Breast epithelium (tissue), 4 donors: ENCODE data around the gene ZNF398. TPM values are rescaled to one million over a fixed set of nuclear protein-coding genes. Genes with fewer than 3 reads are reported as not detected.

Experiments used
- DNase-seq, 2 donors: peaks; one replicate each; pipeline ENCODE4 v3.0.0-alpha.2; 2019; ENCODE audit warnings: low spot score in 2 of 2
- H3K27ac ChIP-seq, 2 donors: fragments of 200-600 bp; sonication (generic) in 1 of 2; one replicate each; pipeline ENCODE4 v1.5.1; 2016 to 2019; ENCODE audit warnings: mild to moderate bottlenecking in 1 of 2
- H3K27me3 ChIP-seq, 2 donors: fragments of 200-600 bp; sonication (generic) in 1 of 2; one replicate each; pipeline versions ENCODE4 v1.5.1 to v1.6.0; 2017 to 2019; ENCODE audit warnings: control low read depth in 1 of 2, mild to moderate bottlenecking in 1 of 2
- H3K36me3 ChIP-seq: fragments of 200-600 bp; one replicate; pipeline ENCODE4 v1.5.1; 2019
- H3K4me1 ChIP-seq, 2 donors: fragments of 200-600 bp; sonication (generic); one replicate each; pipeline ENCODE4 v1.5.1; 2016 to 2019; ENCODE audit warnings: control low read depth in 1 of 2
- H3K4me3 ChIP-seq, 3 donors: fragments of 200-600 bp; sonication (generic); 1 replicate in 2 of 3; 2 replicates in 1 of 3; pipeline ENCODE4 v1.5.1; 2016 to 2019; ENCODE audit warnings: mild to moderate bottlenecking in 3 of 3, moderate library complexity in 2 of 3
- H3K9me3 ChIP-seq, 2 donors: fragments of 200-600 bp; sonication (generic) in 1 of 2; one replicate each; pipeline ENCODE4 v1.5.1; 2016 to 2019; ENCODE audit warnings: control low read depth in 1 of 2
- CTCF ChIP-seq, 3 donors: fragments of 450-650 bp; IDR thresholded peaks; one replicate each; pipeline ENCODE4 v1.5.1; 2016 to 2017; ENCODE audit warnings: antibody characterized with exemption in 3 of 3, mild to moderate bottlenecking in 3 of 3, moderate library complexity in 3 of 3
- POLR2A ChIP-seq: fragments of 450-650 bp; IDR thresholded peaks from one replicate; pipeline ENCODE4 v1.6.1; 2016; ENCODE audit warnings: antibody characterized with exemption, mild to moderate bottlenecking, moderate library complexity
- POLR2AphosphoS5 ChIP-seq, 3 donors: sonication (generic); formaldehyde crosslinking; IDR thresholded peaks; one replicate each; pipeline ENCODE4 v1.6.1; 2017; ENCODE audit warnings: antibody characterized with exemption in 3 of 3
- intact Hi-C: fragments of 100-400 bp; cut with DNase I; formaldehyde crosslinking; loops from one replicate; pipeline ENCODE4 v1.15.1; 2023; ENCODE audit warnings: low total_unique reads
- total RNA-seq, 3 donors: library from RNA; depleted of rRNA; stranded (reverse); fragments of >200 nt; gene quantifications; one replicate each; pipeline ENCODE4 v1.1.0, GENCODE V29; 2016

ZNF398 gene
- total RNA-seq, 3 donors from 2014 or later, result 17.3 to 25.9 (median 22.9) TPM

DNA sequence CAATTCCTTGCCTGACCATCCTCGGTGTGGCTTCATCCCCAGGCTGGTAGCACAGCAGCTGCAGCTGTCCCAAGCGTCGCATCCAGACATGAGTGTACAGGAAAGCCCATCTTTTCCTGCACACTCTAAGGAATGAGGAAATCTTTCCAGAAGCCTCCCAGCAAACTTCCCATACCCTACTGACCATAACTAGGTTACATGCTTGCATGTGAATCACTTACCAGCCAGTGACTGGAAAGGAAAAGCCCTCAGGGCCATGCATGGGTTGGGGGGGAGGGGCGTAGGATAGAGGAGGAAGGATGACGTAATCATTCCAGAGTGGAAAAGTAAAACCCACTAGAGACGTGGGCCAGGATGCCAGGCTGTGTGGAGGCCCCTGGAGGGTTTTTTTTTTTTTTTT is 73.3 kb downstream of the ZNF398 start:
- TF ChIP-seq POLR2A (no peak), CTCF (IDR thresholded peaks at IDR 0.05) (no peak), POLR2AphosphoS5 (IDR thresholded peaks at IDR 0.05) (no peak)
- no peak overlapping the region for H3K27ac ChIP-seq
- H3K9me3 ChIP-seq, result no peaks in the 10 kb centered on the region
- no peaks in the 10 kb centered on the region for H3K4me1 ChIP-seq
- intact Hi-C loops, result no loop called here
- H3K36me3 ChIP-seq, result peaks cover 7% of the 10 kb centered on the region
- H3K27me3 ChIP-seq, result no peaks in the 10 kb centered on the region
- no peak for DNase-seq
- no peak overlapping the region for H3K4me3 ChIP-seq

DNA sequence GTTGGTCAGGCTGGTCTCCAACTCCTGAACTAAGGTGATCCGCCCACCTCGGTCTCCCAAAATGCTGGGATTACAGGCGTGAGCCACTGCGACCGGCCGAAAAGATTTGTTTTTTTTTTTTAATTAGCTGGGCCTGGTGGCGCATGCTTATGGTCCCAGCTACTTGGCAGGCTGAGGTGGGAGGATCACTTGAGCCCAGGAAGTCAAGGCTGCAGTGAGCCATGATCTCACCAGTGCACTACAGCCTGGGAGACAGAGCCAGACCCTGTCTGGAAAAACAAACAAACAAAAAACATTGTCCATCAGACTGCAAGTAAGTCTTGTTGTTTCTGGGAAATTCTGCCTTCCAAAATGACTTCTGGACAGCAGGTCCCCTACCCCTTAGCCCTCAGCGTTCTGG is 75.9 kb downstream of the ZNF398 start:
- Histone ChIP-seq H3K4me3 (no peak overlapping the region), H3K27ac (no peak overlapping the region), H3K9me3 (no peaks in the 10 kb centered on the region), H3K27me3 (no peaks in the 10 kb centered on the region), H3K4me1 (no peaks in the 10 kb centered on the region), H3K36me3 (peaks cover 7% of the 10 kb centered on the region)
- DNase-seq, result no peak
- intact Hi-C loops, result no loop called here
- TF ChIP-seq POLR2A (no peak), CTCF (IDR thresholded peaks at IDR 0.05) (no peak), POLR2AphosphoS5 (IDR thresholded peaks at IDR 0.05) (no peak)

GRCh38 chr7:149223761-149224160 is 76.5 kb downstream of the ZNF398 start:
- Histone ChIP-seq H3K4me3 (no peak overlapping the region), H3K36me3 (peaks cover 5% of the 10 kb centered on the region), H3K9me3 (no peaks in the 10 kb centered on the region), H3K27me3 (no peaks in the 10 kb centered on the region), H3K4me1 (no peaks in the 10 kb centered on the region), H3K27ac (no peak overlapping the region)
- TF ChIP-seq POLR2A (no peak), CTCF (IDR thresholded peaks at IDR 0.05) (no peak), POLR2AphosphoS5 (IDR thresholded peaks at IDR 0.05) (no peak)
- intact Hi-C loops, result no loop called here
- no peak for DNase-seq

DNA sequence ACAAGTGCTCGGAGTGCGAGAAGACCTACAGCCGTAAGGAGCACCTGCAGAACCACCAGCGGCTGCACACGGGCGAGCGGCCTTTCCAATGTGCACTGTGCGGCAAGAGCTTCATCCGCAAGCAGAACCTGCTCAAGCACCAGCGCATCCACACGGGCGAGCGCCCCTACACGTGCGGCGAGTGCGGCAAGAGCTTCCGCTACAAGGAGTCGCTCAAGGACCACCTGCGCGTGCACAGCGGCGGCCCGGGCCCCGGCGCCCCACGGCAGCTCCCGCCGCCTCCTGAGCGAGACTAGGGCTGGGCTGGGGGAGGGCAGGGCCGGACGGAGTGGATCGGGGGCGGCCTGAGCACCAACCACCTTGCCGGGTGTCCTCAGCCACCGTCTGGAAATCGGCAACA is 77.1 kb downstream of the ZNF398 start:
- Histone ChIP-seq H3K36me3 (no peaks in the 10 kb centered on the region), H3K4me3 (no peak overlapping the region), H3K27ac (no peak overlapping the region), H3K4me1 (no peaks in the 10 kb centered on the region), H3K9me3 (no peaks in the 10 kb centered on the region), H3K27me3 (no peaks in the 10 kb centered on the region)
- intact Hi-C loops, result no loop called here
- DNase-seq, result no peak
- TF ChIP-seq POLR2A, result no peak
- TF ChIP-seq POLR2AphosphoS5 (IDR thresholded peaks at IDR 0.05), result no peak
- TF ChIP-seq CTCF (IDR thresholded peaks at IDR 0.05), result no peak

DNA sequence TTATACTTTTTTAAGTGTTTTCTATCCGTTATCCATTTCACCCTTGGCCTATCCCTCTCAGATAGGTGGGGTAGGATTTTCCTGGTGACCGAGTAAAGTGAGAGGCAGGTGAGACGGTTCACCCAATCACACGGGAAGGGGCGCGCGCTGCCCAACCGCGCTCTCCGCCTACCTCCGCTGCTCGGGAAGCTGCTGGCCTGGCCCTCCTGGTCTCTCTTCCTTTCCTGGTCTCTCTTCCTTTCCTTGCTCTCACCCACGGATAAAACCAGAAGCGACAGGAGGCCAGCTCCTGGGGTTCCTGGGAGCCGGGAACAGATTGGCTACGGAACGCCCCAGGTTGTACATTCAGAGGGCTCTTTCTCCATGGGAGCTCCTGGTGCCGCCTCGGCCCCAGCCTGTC is 77.9 kb downstream of the ZNF398 start:
- Histone ChIP-seq H3K36me3 (no peaks in the 10 kb centered on the region), H3K27ac (no peak overlapping the region), H3K9me3 (no peaks in the 10 kb centered on the region), H3K4me3 (no peak overlapping the region), H3K4me1 (no peaks in the 10 kb centered on the region), H3K27me3 (no peaks in the 10 kb centered on the region)
- DNase-seq, result no peak
- intact Hi-C loops, result no loop called here
- TF ChIP-seq CTCF (IDR thresholded peaks at IDR 0.05) (no peak), POLR2A (no peak), POLR2AphosphoS5 (IDR thresholded peaks at IDR 0.05) (no peak)
